Neural progenitor cell (in vitro differentiated cells): ENCODE measurements around the gene NXN. TPM values are rescaled to one million over a fixed set of nuclear protein-coding genes. Genes with fewer than 3 reads are reported as not detected.

Experiments
- DNase-seq: peaks from one replicate; pipeline ENCODE4 v3.0.0-alpha.2; 2016; ENCODE audit warnings: low spot score
- H2AFZ ChIP-seq: fragments of 200-600 bp; sonication (generic); replicated peaks from 2 replicates; pipeline ENCODE4 v1.6.1; 2016; ENCODE audit warnings: antibody characterized with exemption
- H3F3A ChIP-seq: fragments of 200-600 bp; sonication (generic); 2 replicates; pipeline ENCODE4 v1.6.1; 2016; ENCODE audit warnings: antibody characterized with exemption, low read depth
- H3K27ac ChIP-seq: fragments of 200-600 bp; sonication (generic); 2 replicates; pipeline ENCODE4 v1.5.1; 2016; ENCODE audit warnings: mild to moderate bottlenecking
- H3K27me3 ChIP-seq: fragments of 200-600 bp; sonication (generic); 2 replicates; pipeline ENCODE4 v1.6.1; 2016; ENCODE audit warnings: mild to moderate bottlenecking, moderate library complexity
- H3K36me3 ChIP-seq: fragments of 200-600 bp; sonication (generic); 2 replicates; pipeline ENCODE4 v1.5.1; 2016
- H3K4me1 ChIP-seq: fragments of 200-600 bp; sonication (generic); 2 replicates; pipeline ENCODE4 v1.6.1; 2016; ENCODE audit warnings: mixed run types
- H3K4me2 ChIP-seq: fragments of 200-600 bp; sonication (generic); 2 replicates; pipeline ENCODE4 v1.6.1; 2016
- H3K4me3 ChIP-seq: fragments of 200-600 bp; sonication (generic); 2 replicates; pipeline ENCODE4 v1.5.1; 2016
- H3K79me2 ChIP-seq: fragments of 200-600 bp; sonication (generic); 2 replicates; pipeline ENCODE4 v1.6.1; 2016; ENCODE audit warnings: low read depth
- H3K9ac ChIP-seq: fragments of 200-600 bp; sonication (generic); 2 replicates; pipeline ENCODE4 v1.6.1; 2016
- H3K9me3 ChIP-seq: fragments of 200-600 bp; sonication (generic); 2 replicates; pipeline ENCODE4 v1.5.1; 2016; ENCODE audit warnings: low read depth
- H4K20me1 ChIP-seq: fragments of 200-600 bp; sonication (generic); 2 replicates; pipeline ENCODE4 v1.6.1; 2016; ENCODE audit warnings: low read depth
- H3K27ac Mint-ChIP-seq: 3 replicates; pipeline ENCODE4 v1.8.0; 2021; ENCODE audit warnings: mixed read lengths
- H3K27me3 Mint-ChIP-seq: 2 replicates; pipeline ENCODE4 v1.8.0; 2022; ENCODE audit warnings: low read depth, mild to moderate bottlenecking, inconsistent platforms, moderate library complexity, mixed read lengths; ENCODE audit not compliant: insufficient read depth
- H3K36me3 Mint-ChIP-seq: 3 replicates; pipeline ENCODE4 v1.8.0; 2021; ENCODE audit warnings: mixed read lengths
- H3K4me1 Mint-ChIP-seq: 3 replicates; pipeline ENCODE4 v1.8.0; 2021; ENCODE audit warnings: mixed read lengths
- H3K4me3 Mint-ChIP-seq: 3 replicates; pipeline ENCODE4 v1.8.0; 2021; ENCODE audit warnings: mild to moderate bottlenecking, moderate library complexity, mixed read lengths
- H3K9me3 Mint-ChIP-seq: 3 replicates; pipeline ENCODE4 v1.8.0; 2020; ENCODE audit warnings: mixed read lengths
- CTCF ChIP-seq: fragments of 200-600 bp; sonication (generic); IDR thresholded peaks from 2 replicates; pipeline ENCODE4 v1.5.1; 2017; ENCODE audit warnings: antibody characterized with exemption, mild to moderate bottlenecking
- EZH2 ChIP-seq: fragments of 200-600 bp; sonication (generic); IDR thresholded peaks from 2 replicates; pipeline ENCODE4 v1.6.1; 2017; ENCODE audit warnings: antibody characterized with exemption, mild to moderate bottlenecking, moderate library complexity
- EZH2phosphoT487 ChIP-seq: fragments of 200-600 bp; sonication (generic); IDR thresholded peaks from 2 replicates; pipeline ENCODE4 v1.6.1; 2017; ENCODE audit warnings: antibody characterized with exemption
- total RNA-seq: library from RNA; depleted of rRNA; stranded (reverse); fragments of >200 nt; gene quantifications from 2 replicates; pipeline ENCODE4 v1.2.3, GENCODE V29; 2015; ENCODE audit warnings: low replicate concordance

NXN gene
- total RNA-seq, 1 donor from 2014 or later, result 35.9 TPM

GRCh38 chr17:1011138-1011537 lies 31.6 kb upstream of the NXN start:
- H2AFZ ChIP-seq, result no peak overlapping the region
- H3K4me3 ChIP-seq, result no peak overlapping the region
- H3K36me3 Mint-ChIP-seq, result peaks cover 9% of the 10 kb centered on the region
- H3K4me2 ChIP-seq, result no peak overlapping the region
- H3K79me2 ChIP-seq, result no peaks in the 10 kb centered on the region
- H3K9me3 Mint-ChIP-seq, result no peaks in the 10 kb centered on the region
- H3K27ac ChIP-seq, result no peak overlapping the region
- no peak for TF ChIP-seq CTCF
- no peak for TF ChIP-seq EZH2phosphoT487
- no peak for TF ChIP-seq EZH2
- H3K9me3 ChIP-seq, result no peaks in the 10 kb centered on the region
- H3K9ac ChIP-seq, result no peak overlapping the region
- H3K4me1 Mint-ChIP-seq, result no peaks in the 10 kb centered on the region
- no peak overlapping the region for H3K27ac Mint-ChIP-seq
- no peaks in the 10 kb centered on the region for H3K4me1 ChIP-seq
- no peaks in the 10 kb centered on the region for H3F3A ChIP-seq
- H3K27me3 Mint-ChIP-seq, result peaks cover 7% of the 10 kb centered on the region
- H4K20me1 ChIP-seq, result no peaks in the 10 kb centered on the region
- H3K27me3 ChIP-seq, result no peaks in the 10 kb centered on the region
- no peaks in the 10 kb centered on the region for H3K36me3 ChIP-seq
- H3K4me3 Mint-ChIP-seq, result no peak overlapping the region
- DNase-seq, result no peak

DNA sequence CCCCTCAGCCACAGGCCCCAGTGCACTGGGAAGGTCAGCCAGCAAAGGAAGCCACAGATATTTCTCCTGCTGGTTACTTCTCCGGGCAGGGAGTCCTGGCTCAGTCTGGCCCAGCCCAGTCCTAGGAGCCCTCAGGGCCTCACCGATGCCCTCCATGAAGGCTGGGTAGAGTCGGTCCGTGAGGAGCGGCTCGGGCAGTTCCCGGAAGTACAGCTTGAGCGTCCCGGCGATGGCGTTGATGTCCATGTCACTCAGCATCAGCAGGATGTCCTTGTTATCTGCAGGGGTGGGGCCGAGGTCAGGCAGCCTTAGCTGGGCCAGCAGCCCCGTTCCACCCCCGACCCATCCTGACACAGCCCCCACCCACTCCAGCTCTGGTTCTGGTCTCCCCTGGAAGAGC lies 31.0 kb upstream of the NXN start:
- H3F3A ChIP-seq, result no peaks in the 10 kb centered on the region
- Mint-ChIP-seq H3K9me3 (no peaks in the 10 kb centered on the region), H3K4me3 (no peak overlapping the region), H3K4me1 (peaks cover under 1% of the 10 kb centered on the region), H3K27me3 (peaks cover 9% of the 10 kb centered on the region), H3K36me3 (peaks cover 8% of the 10 kb centered on the region), H3K27ac (no peak overlapping the region)
- H3K36me3 ChIP-seq, result no peaks in the 10 kb centered on the region
- H3K4me1 ChIP-seq, result no peaks in the 10 kb centered on the region
- no peak for DNase-seq
- H3K27ac ChIP-seq, result no peak overlapping the region
- H3K4me3 ChIP-seq, result no peak overlapping the region
- no peak overlapping the region for H3K9ac ChIP-seq
- H3K4me2 ChIP-seq, result no peak overlapping the region
- H4K20me1 ChIP-seq, result no peaks in the 10 kb centered on the region
- H2AFZ ChIP-seq, result no peak overlapping the region
- H3K27me3 ChIP-seq, result no peaks in the 10 kb centered on the region
- TF ChIP-seq EZH2phosphoT487 (no peak), EZH2 (no peak), CTCF (no peak)
- H3K9me3 ChIP-seq, result no peaks in the 10 kb centered on the region
- H3K79me2 ChIP-seq, result no peaks in the 10 kb centered on the region

DNA sequence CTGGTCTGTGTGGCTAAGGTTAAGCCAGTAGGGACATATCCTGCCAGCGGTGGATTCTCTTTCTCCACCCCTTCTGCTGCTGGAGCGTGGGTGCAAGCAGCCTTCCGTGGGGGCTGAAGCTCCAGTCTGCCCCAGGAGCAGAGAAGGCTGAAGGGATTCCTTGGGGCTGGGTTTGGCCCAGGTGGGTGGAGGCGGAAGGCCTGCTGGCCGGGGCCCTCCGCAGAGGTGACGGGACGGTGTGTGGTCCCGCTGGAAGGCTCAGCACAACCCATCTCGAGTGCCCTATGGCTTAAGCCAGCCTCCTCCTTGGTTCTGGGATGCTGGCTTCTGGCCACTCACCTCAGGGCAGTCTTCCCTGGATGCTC lies 30.5 kb upstream of the NXN start:
- peaks cover 6% of the 10 kb centered on the region for H3K4me1 Mint-ChIP-seq
- H3K4me1 ChIP-seq, result no peaks in the 10 kb centered on the region
- no peak overlapping the region for H2AFZ ChIP-seq
- H3K9me3 Mint-ChIP-seq, result no peaks in the 10 kb centered on the region
- TF ChIP-seq CTCF, result no peak
- TF ChIP-seq EZH2, result no peak
- TF ChIP-seq EZH2phosphoT487, result no peak
- no peaks in the 10 kb centered on the region for H4K20me1 ChIP-seq
- H3F3A ChIP-seq, result no peaks in the 10 kb centered on the region
- H3K27me3 Mint-ChIP-seq, result peaks cover 14% of the 10 kb centered on the region
- H3K9me3 ChIP-seq, result no peaks in the 10 kb centered on the region
- no peak overlapping the region for H3K27ac ChIP-seq
- no peak for DNase-seq
- no peak overlapping the region for H3K4me3 ChIP-seq
- no peaks in the 10 kb centered on the region for H3K79me2 ChIP-seq
- H3K4me2 ChIP-seq, result no peak overlapping the region
- H3K27me3 ChIP-seq, result no peaks in the 10 kb centered on the region
- no peaks in the 10 kb centered on the region for H3K36me3 ChIP-seq
- H3K36me3 Mint-ChIP-seq, result peaks cover 8% of the 10 kb centered on the region
- H3K9ac ChIP-seq, result no peak overlapping the region
- H3K4me3 Mint-ChIP-seq, result no peak overlapping the region
- no peak overlapping the region for H3K27ac Mint-ChIP-seq
